ENCODE data around the gene SIAE. TPM values are rescaled to one million over a fixed set of nuclear protein-coding genes. Genes with fewer than 3 reads are reported as not detected.

SIAE gene
- polyA plus RNA-seq, 3 donors = 6.7 to 8.9 (median 7.8) TPM

DNA sequence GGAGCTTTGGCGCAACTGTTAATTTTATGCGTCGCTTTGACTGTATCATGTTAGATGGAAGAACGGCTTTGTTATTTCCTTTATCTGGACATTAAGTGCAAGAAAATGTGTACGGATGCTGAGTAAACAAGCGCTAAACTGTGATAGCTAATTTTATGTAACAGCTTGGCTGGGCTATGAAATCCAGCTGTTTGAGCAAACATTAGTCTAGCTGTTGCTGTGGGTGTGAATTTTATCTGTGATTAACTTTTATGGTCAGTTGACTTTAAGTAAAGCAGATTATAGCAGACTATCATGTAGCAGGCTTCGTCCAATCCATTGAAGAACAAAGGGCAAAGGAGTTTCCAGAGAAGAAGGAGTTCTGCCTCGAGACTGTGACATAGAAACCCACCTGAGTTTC lies 89.8 kb downstream of the SIAE start:
- no peaks in the 10 kb centered on the region for H3K36me3 ChIP-seq (replicated peaks in 1 of 2; ENCODE audit: control insufficient read depth in 1 of 2, insufficient read depth in 2 of 2, low read length in 2 of 2)
- DNase-seq = no peak
- H3K9ac ChIP-seq (ENCODE audit: insufficient read depth, low read length, poor library complexity, severe bottlenecking) = no peak overlapping the region

More for the DNA sequence above, 89.8 kb downstream of the SIAE start:
- Histone ChIP-seq H3K27me3 (ENCODE audit: control insufficient read depth in 2 of 2, insufficient read depth in 2 of 2, low read length in 2 of 2) (no peaks in the 10 kb centered on the region), H2AFZ (ENCODE audit: insufficient read depth, low read depth, low read length, poor library complexity, severe bottlenecking) (no peak overlapping the region), H4K20me1 (ENCODE audit: insufficient read depth, low read length) (no peaks in the 10 kb centered on the region), H3K4me2 (replicated peaks; ENCODE audit: extremely low read depth, low read length, poor library complexity, severe bottlenecking) (no peak overlapping the region), H3K4me3 (replicated peaks in 1 of 3; ENCODE audit: low read depth in 2 of 3, low read length in 3 of 3) (no peak overlapping the region), H3K79me2 (ENCODE audit: insufficient read depth, low read length) (no peaks in the 10 kb centered on the region), H3K9me3 (replicated peaks in 1 of 2; ENCODE audit: control insufficient read depth in 1 of 2, insufficient read depth in 1 of 2, low read length in 2 of 2) (no peaks in the 10 kb centered on the region), H3K27ac (ENCODE audit: low read depth in 1 of 2, low read length in 2 of 2) (no peak overlapping the region), H3K4me1 (ENCODE audit: control insufficient read depth in 1 of 2, insufficient read depth in 2 of 2, low read length in 2 of 2) (no peaks in the 10 kb centered on the region)
- 96% methylated on average over 8 of the region's 8 CpGs for WGBS (ENCODE audit: insufficient coverage)
- Mint-ChIP-seq H3K9me3 (no peaks in the 10 kb centered on the region), H3K27me3 (ENCODE audit: low read depth in 3 of 3) (peaks cover 4 to 6% (median 5%) of the 10 kb centered on the region in 3 donors), H3K4me1 (no peaks in the 10 kb centered on the region), H3K36me3 (no peaks in the 10 kb centered on the region), H3K27ac (no peak overlapping the region), H3K4me3 (no peak overlapping the region)
- TF ChIP-seq, protein P1, sequence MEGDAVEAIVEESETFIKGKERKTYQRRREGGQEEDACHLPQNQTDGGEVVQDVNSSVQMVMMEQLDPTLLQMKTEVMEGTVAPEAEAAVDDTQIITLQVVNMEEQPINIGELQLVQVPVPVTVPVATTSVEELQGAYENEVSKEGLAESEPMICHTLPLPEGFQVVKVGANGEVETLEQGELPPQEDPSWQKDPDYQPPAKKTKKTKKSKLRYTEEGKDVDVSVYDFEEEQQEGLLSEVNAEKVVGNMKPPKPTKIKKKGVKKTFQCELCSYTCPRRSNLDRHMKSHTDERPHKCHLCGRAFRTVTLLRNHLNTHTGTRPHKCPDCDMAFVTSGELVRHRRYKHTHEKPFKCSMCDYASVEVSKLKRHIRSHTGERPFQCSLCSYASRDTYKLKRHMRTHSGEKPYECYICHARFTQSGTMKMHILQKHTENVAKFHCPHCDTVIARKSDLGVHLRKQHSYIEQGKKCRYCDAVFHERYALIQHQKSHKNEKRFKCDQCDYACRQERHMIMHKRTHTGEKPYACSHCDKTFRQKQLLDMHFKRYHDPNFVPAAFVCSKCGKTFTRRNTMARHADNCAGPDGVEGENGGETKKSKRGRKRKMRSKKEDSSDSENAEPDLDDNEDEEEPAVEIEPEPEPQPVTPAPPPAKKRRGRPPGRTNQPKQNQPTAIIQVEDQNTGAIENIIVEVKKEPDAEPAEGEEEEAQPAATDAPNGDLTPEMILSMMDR (IDR thresholded peaks at IDR 0.05) = no peak
- intact Hi-C loops (cut with micrococcal nuclease) = loop anchor here (10.0 kb wide), 2 partner anchors 159 to 509 kb away; partner anchors contain the start of gene OR8B4 (in 1 of the 2)

Small RNA genes lying within 50 kb of the gene (small RNA-seq; reads per million reads assigned to genes)
- gene RNA5SP352 (ENCODE audit: insufficient read length, low read depth) = not detected

Other genes with a start within 250 kb of the SIAE start
- gene OR8B4, start 248.9 kb downstream of the SIAE start, polyA plus RNA-seq = not detected
- not detected for gene OR8B8, start 228.0 kb downstream of the SIAE start, polyA plus RNA-seq
- not detected for gene OR8B12, start 130.1 kb downstream of the SIAE start, polyA plus RNA-seq
- not detected for gene OR8A1, start 103.7 kb downstream of the SIAE start, polyA plus RNA-seq
- not detected for gene PANX3, start 62.3 kb downstream of the SIAE start, polyA plus RNA-seq
- 10 to 100 TPM; 39.7 to 84.7 (median 43.5) TPM for gene TBRG1, start 50.9 kb downstream of the SIAE start, polyA plus RNA-seq
- gene SPA17, start 165 bp upstream of the SIAE start, polyA plus RNA-seq = 1 to 10 TPM in 2 of 3 donors, under 1 TPM in 1; 0.75 to 6.7 (median 4.2) TPM
- 100 to 1,000 TPM in 1 of 3 donors, 10 to 100 TPM in 2; 17.2 to 125 (median 19.2) TPM for gene NRGN, start 66.2 kb upstream of the SIAE start, polyA plus RNA-seq
- gene VSIG2, start 78.5 kb upstream of the SIAE start, polyA plus RNA-seq = not detected
- gene ESAM, start 88.6 kb upstream of the SIAE start, polyA plus RNA-seq = under 1 TPM; 0.18 to 0.74 (median 0.49) TPM
- gene MSANTD2, start 126.7 kb upstream of the SIAE start, polyA plus RNA-seq = 1 to 10 TPM; 1.2 to 5.8 (median 1.8) TPM
- gene ROBO3, start 191.7 kb upstream of the SIAE start, polyA plus RNA-seq = 10 to 100 TPM in 1 of 3 donors, under 1 TPM in 2; 0.39 to 11.6 (median 0.81) TPM
- gene ROBO4, start 224.1 kb upstream of the SIAE start, polyA plus RNA-seq = under 1 TPM in 2 of 3 donors, not detected in 1; 0.19 to 0.20 TPM
- gene HEPN1, start 245.5 kb upstream of the SIAE start, polyA plus RNA-seq = not detected

Measured in CD14-positive monocyte (primary cell).